Neural crest cell (in vitro differentiated cells): ENCODE measurements around the gene CUL1. TPM values are rescaled to one million over a fixed set of nuclear protein-coding genes. Genes with fewer than 3 reads are reported as not detected.

Experiments used
- DNase-seq: peaks from one replicate; pipeline ENCODE4 v3.0.0; 2021; ENCODE audit warnings: low read depth, mixed read lengths, low spot score
- H3K27ac Mint-ChIP-seq: one replicate; pipeline ENCODE4 v1.8.0; 2021; ENCODE audit warnings: mild to moderate bottlenecking, mixed read lengths; ENCODE audit not compliant: unreplicated experiment
- H3K27me3 Mint-ChIP-seq: 2 replicates; pipeline ENCODE4 v1.8.0; 2021; ENCODE audit warnings: low read depth, mild to moderate bottlenecking, mixed read lengths
- H3K36me3 Mint-ChIP-seq: 2 replicates; pipeline ENCODE4 v1.8.0; 2021; ENCODE audit warnings: low read depth, mild to moderate bottlenecking, mixed read lengths
- H3K4me1 Mint-ChIP-seq: 2 replicates; pipeline ENCODE4 v1.8.0; 2021; ENCODE audit warnings: mixed read lengths
- H3K4me3 Mint-ChIP-seq: one replicate; pipeline ENCODE4 v1.8.0; 2021; ENCODE audit warnings: mild to moderate bottlenecking, mixed read lengths
- H3K9me3 Mint-ChIP-seq: 2 replicates; pipeline ENCODE4 v1.8.0; 2021; ENCODE audit warnings: mixed read lengths
- CTCF ChIP-seq: fragments of 200-600 bp; sonication (generic); conservative IDR thresholded peaks from 2 replicates; pipeline ENCODE4 v1.5.0; 2021; ENCODE audit warnings: antibody characterized with exemption, mild to moderate bottlenecking
- total RNA-seq: library from RNA; stranded (reverse); gene quantifications from 2 replicates; pipeline ENCODE4 v1.2.1, GENCODE V29; 2021

CUL1 gene
- total RNA-seq, 1 donor from 2014 or later = 70.0 TPM

- Mint-ChIP-seq H3K9me3 (peaks cover 4% of the 10 kb centered on the region), H3K4me3 (no peak overlapping the region), H3K27ac (no peak overlapping the region), H3K4me1 (no peaks in the 10 kb centered on the region), H3K27me3 (no peaks in the 10 kb centered on the region), H3K36me3 (peaks cover 35% of the 10 kb centered on the region)
- no peak for TF ChIP-seq CTCF
- no peak for DNase-seq
Observed at GRCh38 chr7:148790131-148790726, 91.5 kb downstream of the CUL1 start.

- TF ChIP-seq CTCF = no peak
- Mint-ChIP-seq H3K4me3 (no peak overlapping the region), H3K27ac (no peak overlapping the region), H3K36me3 (peaks cover 37% of the 10 kb centered on the region), H3K9me3 (peaks cover 4% of the 10 kb centered on the region), H3K27me3 (no peaks in the 10 kb centered on the region), H3K4me1 (no peaks in the 10 kb centered on the region)
- no peak for DNase-seq
Observed at GRCh38 chr7:148790850-148791249, 92.1 kb downstream of the CUL1 start.

DNA sequence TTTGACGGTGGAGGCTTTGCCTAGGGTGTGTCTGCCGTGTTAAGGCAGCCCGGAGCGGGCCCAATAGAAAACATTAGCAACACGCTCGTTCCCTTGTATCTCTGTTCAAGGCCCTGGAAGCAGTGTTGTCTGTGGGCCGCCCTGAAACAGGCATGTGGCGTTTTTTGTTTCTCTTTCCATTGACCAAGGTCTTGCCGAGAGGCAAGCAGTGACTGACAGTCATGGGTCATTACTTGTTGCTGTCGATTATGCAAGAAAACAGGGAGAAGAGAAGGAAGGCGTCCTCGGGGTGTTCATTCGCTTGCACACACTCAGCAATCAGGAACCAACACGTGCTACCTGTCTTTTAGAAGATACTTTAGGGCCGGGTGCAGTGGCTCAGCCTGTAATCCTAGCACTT is 92.8 kb downstream of the CUL1 start:
- TF ChIP-seq CTCF = no peak
- Mint-ChIP-seq H3K4me3 (no peak overlapping the region), H3K4me1 (no peaks in the 10 kb centered on the region), H3K27ac (no peak overlapping the region), H3K27me3 (no peaks in the 10 kb centered on the region), H3K9me3 (peaks cover 4% of the 10 kb centered on the region), H3K36me3 (peaks cover 42% of the 10 kb centered on the region)
- no peak for DNase-seq

GRCh38 chr7:148793590-148793989 is 94.9 kb downstream of the CUL1 start:
- DNase-seq = no peak
- Mint-ChIP-seq H3K27ac (no peak overlapping the region), H3K36me3 (peaks cover 47% of the 10 kb centered on the region)

GRCh38 chr7:148794476-148794875 is 95.8 kb downstream of the CUL1 start:
- H3K27ac Mint-ChIP-seq = no peak overlapping the region
- no peaks in the 10 kb centered on the region for H3K27me3 Mint-ChIP-seq
- H3K36me3 Mint-ChIP-seq = peaks cover 53% of the 10 kb centered on the region
- H3K4me1 Mint-ChIP-seq = no peaks in the 10 kb centered on the region
- TF ChIP-seq CTCF = no peak
- no peak overlapping the region for H3K4me3 Mint-ChIP-seq
- H3K9me3 Mint-ChIP-seq = peaks cover 4% of the 10 kb centered on the region
- DNase-seq = no peak

More at GRCh38 chr7:148793590-148793989, 94.9 kb downstream of the CUL1 start:
- H3K4me3 Mint-ChIP-seq = no peak overlapping the region
- H3K9me3 Mint-ChIP-seq = peaks cover 4% of the 10 kb centered on the region
- no peaks in the 10 kb centered on the region for H3K27me3 Mint-ChIP-seq
- no peak for TF ChIP-seq CTCF
- H3K4me1 Mint-ChIP-seq = no peaks in the 10 kb centered on the region
